ENCODE data around the gene SLIT3.

SLIT3 gene

DNA sequence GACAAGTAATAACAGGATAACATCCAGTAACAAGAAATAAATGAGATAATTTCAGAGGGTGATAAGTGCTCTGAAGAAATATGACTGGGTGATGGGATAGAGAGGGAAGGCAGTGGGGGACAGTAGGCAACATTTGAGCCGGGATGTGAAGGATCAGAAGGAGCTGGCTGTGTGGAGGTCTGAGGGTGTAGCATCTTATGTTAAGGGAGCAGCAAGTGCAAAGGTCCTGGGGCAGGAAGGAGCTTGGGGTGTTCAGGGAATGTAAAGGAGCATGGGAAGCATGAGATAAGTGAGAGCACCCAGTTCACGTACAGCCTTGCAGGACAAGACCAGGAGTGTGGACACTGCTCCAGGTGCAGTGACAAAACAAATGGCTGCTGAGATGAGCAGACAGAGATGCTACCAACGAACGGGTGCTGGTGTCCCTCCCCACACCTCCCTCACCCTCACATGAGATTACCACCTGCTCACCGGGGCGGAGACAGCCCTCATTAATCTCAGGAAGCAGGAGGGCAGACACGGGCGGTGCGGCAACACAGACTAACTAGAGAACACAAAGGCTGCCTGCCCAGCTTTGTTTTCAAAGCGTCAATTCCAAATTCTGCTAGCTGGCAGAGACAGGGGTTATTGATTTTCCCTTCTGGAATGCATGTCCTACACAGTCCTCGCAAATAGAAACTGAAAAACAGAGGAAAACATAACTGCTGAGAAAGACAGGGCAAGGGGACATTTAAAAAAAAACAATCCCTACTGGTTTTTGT, 423.6 kb downstream of the SLIT3 start:
- DNase-seq (ENCODE audit: low read depth in 1 of 2, low spot score in 1 of 2), result no peak

DNA sequence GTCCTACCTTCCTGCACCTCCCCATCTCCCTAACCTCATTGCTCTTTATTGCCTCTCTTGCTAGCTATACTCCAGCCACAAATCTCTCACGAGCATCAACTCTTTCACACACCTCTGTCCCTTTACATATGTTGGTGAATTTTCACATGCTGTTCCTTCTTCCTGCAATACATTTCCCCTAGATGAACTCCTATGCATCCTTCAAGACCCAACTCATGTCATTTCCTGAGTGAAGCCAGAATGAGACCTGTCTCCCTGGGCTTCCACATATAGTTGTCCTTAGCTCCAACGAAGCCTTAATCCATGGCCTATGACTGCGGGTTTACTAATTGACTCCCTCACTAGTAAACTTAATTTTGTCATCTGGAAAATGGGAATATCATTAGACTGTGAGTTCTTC, 424.5 kb downstream of the SLIT3 start:
- no peak for DNase-seq (ENCODE audit: low read depth in 1 of 2, low spot score in 1 of 2)

DNA sequence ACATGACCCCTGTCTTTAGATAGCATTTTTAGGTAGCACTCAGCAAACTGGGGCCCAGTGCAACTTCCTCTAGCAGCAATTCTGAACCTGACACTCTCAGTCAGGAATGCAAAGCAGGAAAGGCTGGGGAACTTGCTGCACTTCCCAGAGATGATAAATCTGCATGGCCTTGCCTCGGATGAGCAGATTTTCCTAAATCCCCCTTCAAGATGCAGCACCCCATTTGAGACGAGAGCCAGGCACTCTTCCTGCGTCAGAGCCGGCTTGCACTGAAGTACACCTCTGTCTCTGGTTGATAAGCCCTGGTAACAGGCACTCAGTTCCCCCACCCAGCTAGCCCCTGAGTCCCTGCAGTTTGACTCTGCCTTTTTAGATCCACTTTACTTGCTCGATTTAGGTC, 425.1 kb downstream of the SLIT3 start:
- DNase-seq (ENCODE audit: low read depth in 1 of 2, low spot score in 1 of 2), result no peak

DNA sequence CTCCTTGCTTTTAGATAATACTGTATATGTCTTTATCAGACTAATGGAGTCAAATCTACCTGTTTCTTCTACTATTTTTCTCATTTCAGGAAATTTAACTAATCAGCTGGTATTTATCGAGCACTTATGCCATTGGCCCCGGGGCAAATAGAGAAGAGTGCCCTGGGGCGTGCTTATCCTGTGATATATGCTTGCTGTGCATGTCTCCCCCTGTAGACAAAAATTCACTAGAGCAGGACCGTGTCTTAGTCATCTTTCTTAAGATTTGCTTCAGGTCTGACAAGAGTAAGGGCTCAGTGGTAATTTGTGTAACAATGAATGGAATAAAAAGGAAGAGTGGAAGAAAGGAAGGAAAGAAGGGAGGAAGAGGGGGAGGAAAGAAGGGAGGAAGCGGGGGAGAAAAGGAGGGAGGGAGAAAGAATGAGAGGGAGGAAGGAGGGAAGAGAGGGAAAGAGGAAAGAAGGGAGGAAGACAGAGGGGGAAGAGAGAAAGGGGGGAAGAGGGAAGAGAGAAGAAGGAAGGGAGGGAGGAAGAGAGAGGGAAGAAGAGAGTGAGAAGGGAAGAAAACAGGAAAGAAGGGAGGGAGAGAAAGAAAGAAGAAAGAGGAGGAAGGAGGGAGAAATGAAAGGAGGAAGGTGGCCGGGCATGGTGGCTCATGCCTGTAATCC, 426.1 kb downstream of the SLIT3 start:
- DNase-seq (ENCODE audit: low read depth in 1 of 2, low spot score in 1 of 2), result no peak

DNA sequence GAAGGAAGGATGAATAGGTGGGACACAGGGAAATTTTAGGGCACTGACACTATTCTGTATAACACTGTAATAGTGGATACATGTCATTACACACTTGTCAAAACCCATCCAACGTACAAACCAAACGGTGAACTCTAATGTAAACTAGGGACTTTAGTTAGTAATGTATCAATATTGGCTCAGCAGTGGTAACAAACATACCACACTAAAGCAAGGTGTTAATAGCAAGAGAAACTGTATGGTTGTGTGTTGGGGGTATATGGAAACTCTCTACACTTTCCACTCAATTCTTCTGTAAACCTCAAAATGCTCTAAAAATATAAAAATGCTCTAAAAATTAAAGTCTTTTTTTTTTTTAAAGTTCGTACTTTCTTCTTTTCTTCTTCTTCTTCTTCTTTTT, 428.7 kb downstream of the SLIT3 start:
- DNase-seq (ENCODE audit: low read depth in 1 of 2, low spot score in 1 of 2), result no peak

DNA sequence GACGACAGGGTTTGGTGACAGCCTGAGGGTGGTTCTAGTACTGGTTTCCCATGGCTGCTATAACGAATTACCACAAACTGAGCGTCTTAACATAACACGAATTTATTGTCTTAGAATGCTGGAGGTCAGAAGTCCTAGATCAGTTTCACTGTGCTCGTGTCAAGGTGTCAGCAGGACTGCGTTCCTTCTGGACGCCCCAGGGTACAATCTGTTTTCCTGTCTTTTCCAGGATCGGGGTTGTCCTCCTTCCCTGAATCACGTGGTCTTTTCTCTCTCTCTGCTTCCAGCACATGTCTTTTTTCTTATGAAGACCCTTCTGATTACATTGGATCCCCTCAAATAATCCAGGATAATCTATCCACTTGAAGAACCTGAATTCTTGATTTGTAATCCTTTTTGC, 430.0 kb downstream of the SLIT3 start:
- DNase-seq (ENCODE audit: low read depth in 1 of 2, low spot score in 1 of 2), result no peak

DNA sequence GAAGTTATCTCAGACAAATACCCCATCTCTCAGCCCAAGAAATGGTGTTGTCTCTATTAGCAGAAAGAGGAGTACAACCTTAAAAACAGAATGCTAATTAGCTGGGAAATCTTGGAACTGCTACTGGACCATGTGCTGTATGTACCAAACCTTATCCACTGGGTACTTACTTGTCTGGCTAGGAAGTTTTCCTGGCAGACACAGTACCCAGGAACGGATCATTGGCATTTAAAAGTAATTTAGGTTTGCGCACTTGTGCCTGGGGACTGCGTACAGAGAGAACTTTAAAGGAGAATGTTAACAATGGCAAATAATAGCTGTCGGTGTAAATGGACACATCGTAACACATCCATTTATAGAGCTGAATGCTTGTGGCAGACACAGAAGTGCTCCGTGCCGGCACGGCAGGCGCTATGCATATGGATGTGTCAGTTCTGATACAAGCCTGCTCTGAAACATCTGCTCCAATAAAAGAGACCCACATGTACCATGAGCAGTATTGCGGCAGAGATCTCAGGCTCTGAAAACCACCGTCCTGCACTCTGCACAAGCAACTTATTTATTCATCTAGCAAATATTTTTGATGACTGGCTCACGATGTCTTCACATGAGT, 431.2 kb downstream of the SLIT3 start:
- DNase-seq (ENCODE audit: low read depth in 1 of 2, low spot score in 1 of 2), result no peak

DNA sequence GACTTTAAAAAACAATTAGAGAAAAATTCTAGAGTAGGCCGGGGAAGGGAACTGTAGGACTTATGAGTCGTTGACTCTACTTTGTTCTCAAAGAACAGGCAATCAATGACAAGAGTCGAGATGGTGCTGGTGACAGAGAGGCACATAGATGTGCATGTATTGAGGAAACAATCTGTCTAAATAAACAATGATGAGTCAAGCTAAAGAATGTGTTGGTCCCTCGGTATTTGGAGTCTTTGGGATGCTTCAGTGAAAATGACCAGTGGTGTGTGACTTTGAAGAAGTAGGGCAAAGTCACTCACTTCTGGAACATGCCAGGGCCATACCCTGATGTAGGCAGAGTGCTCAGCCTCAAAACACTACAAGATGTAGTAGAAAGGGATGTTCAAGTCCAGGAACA, 433.7 kb downstream of the SLIT3 start:
- DNase-seq (ENCODE audit: low read depth in 1 of 2, low spot score in 1 of 2), result no peak

DNA sequence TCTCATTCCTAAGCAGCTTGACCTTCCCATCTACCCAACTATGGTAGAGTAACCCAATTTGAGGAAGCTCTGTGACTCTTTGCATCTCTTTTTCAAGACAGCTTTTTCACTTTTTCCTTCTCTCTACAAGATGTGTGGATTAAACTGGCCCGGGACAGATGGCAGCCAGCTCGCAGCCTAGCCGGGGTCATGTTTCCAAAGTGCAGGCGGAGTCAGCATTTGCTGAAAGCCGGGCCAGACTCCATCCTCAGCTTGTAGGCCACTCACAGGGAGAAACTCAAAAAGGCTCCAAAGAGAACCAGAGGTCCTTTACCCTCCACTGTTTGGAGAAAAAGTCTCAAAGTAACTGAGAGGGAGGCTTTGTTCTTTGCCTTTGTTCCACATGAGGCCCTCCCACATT, 435.0 kb downstream of the SLIT3 start:
- DNase-seq (ENCODE audit: low read depth in 1 of 2, low spot score in 1 of 2), result no peak

DNA sequence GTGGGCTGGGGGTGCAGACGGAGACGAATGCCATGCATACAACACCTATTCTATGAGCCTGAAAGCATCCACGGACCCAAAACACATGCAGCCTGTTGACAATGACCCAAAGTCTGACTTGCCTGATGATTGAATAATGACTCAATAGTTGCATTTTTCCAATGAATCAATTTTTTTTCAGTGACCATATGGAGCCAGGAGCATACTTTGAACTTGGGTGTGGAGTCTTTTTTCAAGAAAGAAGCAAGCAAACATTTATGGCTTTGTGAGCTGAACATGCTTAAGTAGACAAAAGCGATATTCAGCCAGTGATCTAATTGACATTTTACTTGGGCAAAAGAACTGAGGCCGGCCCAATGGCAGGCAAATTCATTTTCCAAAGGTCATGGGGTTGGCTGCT, 437.9 kb downstream of the SLIT3 start:
- no peak for DNase-seq (ENCODE audit: low read depth in 1 of 2, low spot score in 1 of 2)

DNA sequence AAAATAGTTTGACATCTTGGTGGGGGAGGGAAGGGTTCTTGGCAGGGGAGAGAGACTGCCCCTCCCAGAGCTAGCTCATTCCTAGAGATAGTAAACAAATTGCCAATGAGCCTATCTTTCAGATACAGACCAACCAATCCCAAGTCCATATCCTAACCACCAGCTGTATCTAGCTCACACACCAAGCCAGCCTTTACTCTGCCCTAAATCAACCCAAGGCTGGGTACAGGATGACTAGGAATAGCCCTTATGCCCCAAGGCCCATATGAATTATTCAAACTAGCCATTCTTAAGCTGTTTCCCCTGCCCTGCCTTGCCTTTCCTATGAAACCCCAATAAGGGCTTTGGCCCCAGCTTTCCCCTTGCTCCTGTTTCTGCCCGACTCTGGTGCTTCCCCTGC, 440.4 kb downstream of the SLIT3 start:
- DNase-seq (ENCODE audit: low read depth in 1 of 2, low spot score in 1 of 2), result no peak

DNA sequence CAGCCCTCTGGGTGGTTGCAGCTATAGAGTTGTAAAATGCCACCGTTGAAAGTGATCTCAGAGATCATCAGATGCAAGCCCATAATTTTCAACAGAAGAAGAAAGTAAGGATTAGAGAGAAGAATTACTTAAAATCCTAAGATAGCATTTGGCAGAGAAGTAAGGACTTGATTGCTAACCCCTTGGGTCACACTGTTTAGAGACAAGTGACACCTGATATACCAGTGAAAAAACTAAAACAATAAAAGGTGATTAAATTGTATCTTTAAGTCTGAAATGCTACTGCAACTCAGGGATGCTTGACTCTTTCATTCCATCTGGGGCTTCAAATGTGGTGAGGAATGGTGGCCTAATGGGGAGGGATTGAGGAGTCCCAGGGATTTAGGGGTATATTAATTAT, 440.9 kb downstream of the SLIT3 start:
- DNase-seq (ENCODE audit: low read depth in 1 of 2, low spot score in 1 of 2), result no peak

DNA sequence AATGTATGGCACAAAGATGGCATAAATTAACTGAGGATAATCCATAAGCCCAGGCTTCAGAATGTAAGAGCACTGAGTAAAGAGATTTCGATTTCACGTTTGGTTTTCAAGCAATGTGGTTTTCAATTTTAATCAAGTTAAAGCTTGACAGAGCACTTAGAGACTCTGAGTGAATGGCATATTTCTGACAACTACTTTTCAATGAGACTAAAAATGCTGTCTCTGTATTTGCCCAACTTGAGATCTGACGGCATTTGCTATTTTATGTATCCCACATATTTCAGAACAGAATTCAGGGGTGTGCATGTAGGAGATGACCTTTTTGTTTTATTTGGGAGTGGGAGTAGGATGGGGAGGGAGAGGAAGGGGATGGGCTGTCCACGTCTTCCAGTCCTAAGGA, 441.5 kb downstream of the SLIT3 start:
- no peak for DNase-seq (ENCODE audit: low read depth in 1 of 2, low spot score in 1 of 2)

DNA sequence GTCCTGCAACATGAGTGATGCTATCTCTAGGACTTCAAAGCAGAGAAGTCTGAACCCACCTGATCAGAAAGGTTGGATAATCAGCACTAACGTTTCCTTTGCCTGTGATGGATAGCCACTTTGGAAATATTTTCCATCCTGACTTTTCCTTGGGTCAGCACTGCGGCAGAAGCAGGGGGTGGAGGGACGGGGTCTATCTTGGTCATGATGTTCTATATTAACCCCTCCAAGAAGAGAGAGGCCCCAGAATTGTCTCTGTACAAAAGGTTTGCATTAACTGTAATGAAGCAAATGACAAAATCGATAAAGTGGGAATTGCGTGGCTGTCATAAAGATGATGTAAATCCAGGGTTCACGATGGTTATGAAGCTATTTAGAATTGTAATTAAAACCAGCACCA, 441.9 kb downstream of the SLIT3 start:
- no peak for DNase-seq (ENCODE audit: low read depth in 1 of 2, low spot score in 1 of 2)

DNA sequence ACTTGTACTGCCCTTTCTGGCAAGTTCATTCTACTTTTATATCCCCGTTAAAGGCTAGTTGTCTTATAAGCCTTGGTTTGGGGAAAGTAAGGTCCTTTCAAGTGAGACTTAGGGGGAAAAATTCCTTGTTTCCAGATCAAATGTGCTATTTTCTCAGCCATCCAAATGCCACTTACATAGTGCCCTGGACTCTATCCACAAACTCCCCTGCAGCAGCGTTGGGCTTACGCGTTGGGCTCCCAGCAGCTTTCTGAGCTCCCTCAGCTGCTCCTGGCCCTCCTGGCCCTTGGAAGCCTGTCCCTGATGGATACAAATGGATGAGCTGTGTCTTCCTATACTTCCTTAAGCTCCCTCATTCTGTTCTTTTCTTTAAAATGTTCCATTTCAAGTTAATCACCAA, 442.6 kb downstream of the SLIT3 start:
- DNase-seq (ENCODE audit: low read depth in 1 of 2, low spot score in 1 of 2), result no peak

DNA sequence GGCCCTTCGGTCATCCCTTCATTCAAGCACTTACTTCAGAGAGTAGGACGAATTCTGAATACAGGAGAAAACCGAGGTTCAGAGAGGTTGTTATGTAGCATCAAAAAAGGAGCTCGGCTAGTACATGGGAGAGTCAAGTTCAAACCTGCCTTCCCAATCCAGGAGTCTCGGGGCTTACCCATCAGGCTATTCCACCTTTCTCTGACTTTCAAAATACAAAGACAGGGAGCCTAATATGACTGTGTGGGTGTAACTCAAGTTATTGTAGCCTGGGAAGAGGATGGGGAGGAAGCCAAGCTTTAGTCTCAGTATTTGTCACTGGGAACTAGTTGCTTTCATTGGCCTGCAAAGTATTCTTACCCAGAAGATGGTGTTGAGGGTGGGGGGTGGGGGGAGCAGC, 447.0 kb downstream of the SLIT3 start:
- DNase-seq (ENCODE audit: low read depth in 1 of 2, low spot score in 1 of 2), result no peak

DNA sequence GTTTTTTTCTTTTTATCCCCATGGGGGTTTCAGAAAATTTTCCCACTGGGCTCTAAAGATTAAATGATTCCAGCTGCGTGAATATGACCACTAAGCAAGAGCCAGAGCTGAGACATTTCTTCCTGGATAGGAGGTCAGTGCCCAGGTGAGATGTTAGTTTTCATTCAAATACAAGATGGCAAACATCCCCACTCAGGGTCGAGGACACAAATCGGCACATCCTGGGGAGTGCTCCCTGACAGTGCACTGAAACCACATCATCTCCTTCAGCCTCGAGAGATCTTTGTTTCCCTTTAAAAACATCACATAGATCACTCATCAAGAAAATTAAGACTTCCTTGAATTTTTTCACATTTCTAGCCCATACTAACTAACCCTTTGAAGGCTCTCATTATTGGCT, 448.6 kb downstream of the SLIT3 start:
- no peak for DNase-seq (ENCODE audit: low read depth in 1 of 2, low spot score in 1 of 2)

DNA sequence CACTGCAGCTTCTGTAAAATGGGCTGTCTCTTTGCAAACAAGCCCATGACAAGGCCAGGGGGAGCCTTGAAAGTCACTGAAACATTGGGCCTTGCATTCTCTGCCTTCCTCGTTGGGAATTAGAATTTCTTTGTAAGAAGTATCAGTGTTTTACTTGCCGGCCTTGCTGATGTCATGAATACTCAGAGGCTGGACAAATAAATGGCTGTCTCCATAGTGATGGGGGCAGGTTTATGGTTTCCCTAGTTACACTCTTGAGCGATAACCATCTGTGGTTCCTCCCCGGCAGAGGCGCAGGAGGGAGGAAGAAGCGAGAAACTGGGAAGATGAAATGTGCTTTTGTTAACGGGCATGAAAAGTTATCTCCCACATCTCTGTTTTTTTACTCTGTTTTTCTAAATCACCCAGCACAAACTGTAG, 449.0 kb downstream of the SLIT3 start:
- DNase-seq (ENCODE audit: low read depth in 1 of 2, low spot score in 1 of 2), result no peak

DNA sequence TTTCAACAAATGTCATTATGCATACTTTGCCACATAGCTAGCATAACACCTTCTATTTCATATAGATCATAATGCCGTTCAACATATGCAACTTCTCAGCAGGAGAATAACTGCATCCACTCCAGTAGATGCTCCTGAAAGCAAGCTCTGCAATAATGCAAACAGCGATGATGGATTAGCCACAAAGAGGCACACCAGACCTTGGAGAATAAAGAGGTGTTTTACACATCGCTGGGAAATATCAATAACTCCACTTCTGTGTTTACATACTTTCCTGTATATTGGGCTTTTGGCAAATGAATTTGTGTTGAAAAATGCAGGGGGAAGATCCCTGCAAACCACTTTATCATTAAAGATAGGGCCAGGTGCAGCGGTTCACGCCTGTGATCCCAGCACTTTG, 450.3 kb downstream of the SLIT3 start:
- no peak for DNase-seq (ENCODE audit: low read depth in 1 of 2, low spot score in 1 of 2)

DNA sequence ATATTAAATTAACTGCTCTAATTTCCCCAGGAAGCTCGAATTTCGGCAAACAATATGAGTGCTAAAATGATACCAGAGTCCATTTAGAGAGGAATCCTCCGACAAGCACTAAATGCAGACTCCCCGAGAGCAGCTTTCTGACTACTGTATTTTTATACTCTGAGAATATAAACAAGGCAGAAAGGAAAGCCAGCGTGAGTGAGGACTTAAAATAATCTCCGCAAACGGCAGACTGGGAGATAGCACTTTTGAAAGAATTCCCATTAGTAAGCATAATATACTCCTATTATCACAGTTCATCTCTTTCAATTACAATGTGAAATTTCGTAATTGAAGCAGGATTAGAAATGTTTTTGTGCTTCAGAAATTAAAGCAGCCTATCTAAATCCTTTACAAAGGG, 452.4 kb downstream of the SLIT3 start:
- DNase-seq (ENCODE audit: low read depth in 1 of 2, low spot score in 1 of 2), result no peak

DNA sequence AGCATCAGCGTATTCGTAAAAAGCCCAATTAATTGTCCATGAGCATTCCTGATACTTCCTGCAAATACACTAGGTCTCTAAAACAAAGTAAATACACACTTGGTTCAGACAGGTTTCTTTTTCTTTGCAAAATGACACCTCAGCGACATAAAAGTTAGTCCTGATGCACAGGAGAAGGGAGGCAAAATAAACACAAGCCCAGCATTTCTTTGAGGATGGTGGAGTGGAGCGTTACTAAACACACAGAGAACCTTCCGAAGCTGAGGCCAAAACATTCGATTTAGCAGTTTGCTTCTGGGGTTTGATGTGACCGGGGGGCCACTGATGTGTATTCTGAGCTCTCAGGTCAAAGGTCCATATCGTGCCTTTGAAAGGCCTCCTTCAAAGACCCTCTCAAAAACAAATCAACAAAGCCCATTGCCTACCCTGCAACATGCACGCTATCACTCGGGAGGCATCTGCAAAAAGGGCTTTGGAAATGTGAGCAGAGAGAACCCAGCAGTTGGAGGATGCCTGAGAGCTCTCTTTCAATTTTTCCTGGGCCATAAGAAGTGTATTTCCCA, 453.3 kb downstream of the SLIT3 start:
- DNase-seq (ENCODE audit: low read depth in 1 of 2, low spot score in 1 of 2), result no peak

DNA sequence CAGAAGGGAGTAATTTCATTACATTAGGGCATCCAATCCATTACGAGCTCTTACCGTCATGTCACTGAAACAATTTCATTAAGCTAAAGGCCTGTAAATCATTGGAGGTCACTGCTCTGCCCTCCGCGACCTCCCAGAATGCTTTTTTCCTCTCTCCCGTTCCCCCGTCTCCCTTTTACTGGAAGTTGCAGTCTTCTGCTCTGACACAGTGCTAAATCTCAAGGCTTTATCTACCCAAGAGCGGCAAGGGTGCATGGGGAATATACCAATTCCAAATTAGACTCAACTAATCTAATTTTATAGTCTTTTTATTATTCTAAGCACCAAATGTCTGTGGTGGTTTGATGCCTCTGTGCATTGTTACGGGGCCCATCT, 456.0 kb downstream of the SLIT3 start:
- DNase-seq (ENCODE audit: low read depth in 1 of 2, low spot score in 1 of 2), result no peak

Measured in stimulated activated CD4-positive, alpha-beta T cell treated with anti-CD3 and anti-CD28 coated beads, Interleukin-15, amount 100 ng/mL, for 1 hour (primary cell).